Esophagus squamous epithelium (tissue), 4 donors: ENCODE measurements around the gene UTP3.

Experiments used
- POLR2A ChIP-seq, 4 donors: fragments of 450-650 bp; IDR thresholded peaks; one replicate each; pipeline ENCODE4 v1.6.1; 2017; ENCODE audit warnings: antibody characterized with exemption in 4 of 4, mild to moderate bottlenecking in 4 of 4, moderate library complexity in 3 of 4
- TF ChIP-seq, protein P1 (sequence below), 6 experiments: fragments of 450-650 bp in 4 of 6; fragments of 200-600 bp in 2 of 6; sonication (generic) in 2 of 6; IDR thresholded peaks; one replicate each; pipeline ENCODE4 v1.5.1; 2016 to 2019; ENCODE audit warnings: antibody characterized with exemption in 6 of 6, mild to moderate bottlenecking in 4 of 6, moderate library complexity in 4 of 6

GRCh38 chr4:70739496-70740337, 51.4 kb downstream of the UTP3 start:
- TF ChIP-seq, protein P1, sequence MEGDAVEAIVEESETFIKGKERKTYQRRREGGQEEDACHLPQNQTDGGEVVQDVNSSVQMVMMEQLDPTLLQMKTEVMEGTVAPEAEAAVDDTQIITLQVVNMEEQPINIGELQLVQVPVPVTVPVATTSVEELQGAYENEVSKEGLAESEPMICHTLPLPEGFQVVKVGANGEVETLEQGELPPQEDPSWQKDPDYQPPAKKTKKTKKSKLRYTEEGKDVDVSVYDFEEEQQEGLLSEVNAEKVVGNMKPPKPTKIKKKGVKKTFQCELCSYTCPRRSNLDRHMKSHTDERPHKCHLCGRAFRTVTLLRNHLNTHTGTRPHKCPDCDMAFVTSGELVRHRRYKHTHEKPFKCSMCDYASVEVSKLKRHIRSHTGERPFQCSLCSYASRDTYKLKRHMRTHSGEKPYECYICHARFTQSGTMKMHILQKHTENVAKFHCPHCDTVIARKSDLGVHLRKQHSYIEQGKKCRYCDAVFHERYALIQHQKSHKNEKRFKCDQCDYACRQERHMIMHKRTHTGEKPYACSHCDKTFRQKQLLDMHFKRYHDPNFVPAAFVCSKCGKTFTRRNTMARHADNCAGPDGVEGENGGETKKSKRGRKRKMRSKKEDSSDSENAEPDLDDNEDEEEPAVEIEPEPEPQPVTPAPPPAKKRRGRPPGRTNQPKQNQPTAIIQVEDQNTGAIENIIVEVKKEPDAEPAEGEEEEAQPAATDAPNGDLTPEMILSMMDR (IDR thresholded peaks at IDR 0.05) = no peak
- no peak for TF ChIP-seq POLR2A (IDR thresholded peaks at IDR 0.05)
